Gastroesophageal sphincter (tissue), 3 donors: ENCODE results near the gene CPSF4L.
A peak's percentile ranks its signal among the peaks of the same experiment; 100 is the strongest.

Experiments
- CTCF ChIP-seq, 4 experiments: fragments of 200-600 bp in 2 of 4; fragments of 450-650 bp in 2 of 4; sonication (generic) in 1 of 4; IDR thresholded peaks; one replicate each; pipeline ENCODE4 v1.5.1; 2017 to 2019; ENCODE audit warnings: antibody characterized with exemption in 4 of 4, mild to moderate bottlenecking in 2 of 4, moderate library complexity in 2 of 4
- EP300 ChIP-seq: sonication (generic); formaldehyde crosslinking; IDR thresholded peaks from one replicate; pipeline ENCODE4 v1.6.1; 2017; ENCODE audit warnings: antibody characterized with exemption, mild to moderate bottlenecking
- POLR2A ChIP-seq, 2 donors: fragments of 450-650 bp; IDR thresholded peaks; one replicate each; pipeline ENCODE4 v1.6.1; 2017; ENCODE audit warnings: antibody characterized with exemption in 2 of 2, mild to moderate bottlenecking in 2 of 2, moderate library complexity in 1 of 2
- POLR2AphosphoS5 ChIP-seq: sonication (generic); formaldehyde crosslinking; IDR thresholded peaks from one replicate; pipeline ENCODE4 v1.6.1; 2017; ENCODE audit warnings: antibody characterized with exemption

- TF ChIP-seq EP300, result no peak
- TF ChIP-seq POLR2A (IDR thresholded peaks at IDR 0.05), result peak; percentile 27 to 43
- TF ChIP-seq POLR2AphosphoS5, result peak; percentile 81
- peak in 3 of 4 experiments; percentile 29 to 53 (median 43) for TF ChIP-seq CTCF (IDR thresholded peaks at IDR 0.05)
These were observed 29.7 kb downstream of the CPSF4L start for GRCh38 chr17:73231841-73232586.
